Activated T-helper 1 cell treated with Interleukin-2 at 50 U/mL for 16 hours (primary cell): ENCODE measurements around the gene ABHD1.
"Not testable (repeated sequence)": the region's sequence is repeated elsewhere in the genome, so short reads cannot be mapped to it uniquely, and the experiment has no call there.

Experiments
- DNase-seq: peaks from one replicate; pipeline ENCODE4 v3.0.0-alpha.2; 2020; ENCODE audit warnings: low read depth

Gene ABHD1

DNA sequence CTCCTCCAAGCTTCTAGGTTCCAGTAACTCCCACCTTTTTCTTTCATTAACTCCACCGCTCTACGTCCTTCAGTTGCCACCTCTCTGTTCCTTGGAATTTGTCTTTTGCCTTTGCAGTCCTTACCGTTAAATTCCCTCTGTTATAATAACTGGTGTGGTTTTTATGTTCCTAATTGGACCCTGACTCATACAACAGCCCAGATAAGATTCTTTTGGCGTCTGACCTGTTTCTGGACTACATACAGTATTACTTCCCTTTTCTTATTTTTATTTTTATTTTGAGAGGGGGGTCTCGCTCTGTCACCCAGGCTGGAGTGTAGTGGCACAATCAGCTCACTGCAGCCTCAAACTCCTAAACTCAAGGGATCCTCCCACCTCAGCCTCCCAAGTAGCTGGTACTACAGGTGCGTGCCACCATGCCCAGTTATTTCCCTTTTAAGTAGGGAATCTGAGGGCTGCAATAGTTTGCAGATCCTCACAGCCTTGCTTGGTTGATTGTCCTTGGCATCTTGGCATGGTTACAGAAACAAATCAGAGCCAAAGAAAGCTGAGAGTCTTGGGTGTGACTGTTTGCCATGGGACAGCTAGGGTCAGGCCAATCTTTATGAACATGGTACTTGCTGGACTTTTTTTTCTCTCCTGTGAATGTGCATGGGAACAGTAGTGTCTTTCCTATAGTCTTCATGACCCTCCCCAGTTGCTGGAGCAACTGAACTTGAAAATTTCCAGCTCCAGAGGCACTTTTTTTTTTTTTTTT is 47.1 kb downstream of the ABHD1 start:
- DNase-seq: no peak

DNA sequence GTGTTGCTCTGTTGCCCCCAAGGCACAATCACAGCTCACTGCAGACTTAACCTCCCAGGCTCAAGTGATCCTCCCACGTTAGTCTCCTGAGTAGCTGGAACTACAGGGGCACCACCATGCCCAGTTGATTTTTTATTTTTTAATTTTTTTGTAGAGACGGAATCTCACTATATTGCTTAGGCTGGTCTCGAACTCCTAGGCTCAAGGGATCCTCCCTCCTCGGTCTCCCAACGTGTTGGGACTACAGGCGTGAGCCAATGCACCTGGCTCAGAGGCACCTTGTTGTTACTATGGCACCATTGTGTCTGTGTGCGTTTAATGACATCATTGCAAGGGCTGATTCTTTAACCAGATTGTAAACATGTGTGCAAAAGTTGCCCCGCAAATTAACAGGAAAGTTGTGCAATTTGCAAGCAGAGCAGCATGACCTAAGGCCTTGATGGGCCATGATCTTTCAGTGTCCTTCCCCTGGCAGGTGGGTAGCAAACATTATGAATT is 47.8 kb downstream of the ABHD1 start:
- DNase-seq: no peak

DNA sequence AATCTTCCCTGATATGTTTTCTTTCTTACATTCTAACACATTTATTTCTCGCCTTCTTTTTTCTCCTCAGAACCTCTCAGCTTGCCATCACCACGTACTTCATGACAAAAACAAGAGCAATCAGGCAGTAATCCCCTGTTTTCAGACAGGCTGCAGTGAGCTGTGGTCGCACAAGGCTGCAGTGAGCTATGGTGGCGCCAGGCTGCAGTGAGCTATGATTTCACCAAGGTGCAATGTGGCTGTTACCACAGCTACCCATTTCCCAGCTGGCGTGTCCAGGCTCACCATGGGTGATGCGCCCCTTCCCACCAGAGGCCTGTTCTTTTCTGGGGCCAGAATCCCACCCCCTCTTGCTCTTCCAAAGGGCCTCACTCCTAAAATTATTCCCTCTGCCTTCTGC is 51.0 kb downstream of the ABHD1 start:
- no peak for DNase-seq

DNA sequence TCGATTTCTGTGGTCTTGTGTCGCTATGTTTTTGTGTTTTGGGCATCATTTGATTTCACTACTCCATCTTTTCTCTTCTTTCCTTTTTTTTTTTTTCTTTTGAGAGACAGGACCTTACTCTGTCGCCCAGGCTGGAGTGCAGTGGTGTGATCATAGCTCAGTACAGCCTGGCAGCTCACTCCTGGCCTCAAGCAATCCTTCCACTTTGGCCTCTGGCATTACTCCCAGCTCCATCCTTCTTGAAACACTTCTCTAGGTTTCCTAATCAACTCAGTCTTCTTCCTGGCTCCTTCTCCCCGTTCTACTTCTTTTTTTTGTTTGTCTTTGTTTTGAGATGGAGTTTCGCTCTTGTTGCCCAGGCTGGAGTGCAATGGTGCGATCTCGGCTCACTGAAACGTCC is 51.7 kb downstream of the ABHD1 start:
- DNase-seq: no peak

DNA sequence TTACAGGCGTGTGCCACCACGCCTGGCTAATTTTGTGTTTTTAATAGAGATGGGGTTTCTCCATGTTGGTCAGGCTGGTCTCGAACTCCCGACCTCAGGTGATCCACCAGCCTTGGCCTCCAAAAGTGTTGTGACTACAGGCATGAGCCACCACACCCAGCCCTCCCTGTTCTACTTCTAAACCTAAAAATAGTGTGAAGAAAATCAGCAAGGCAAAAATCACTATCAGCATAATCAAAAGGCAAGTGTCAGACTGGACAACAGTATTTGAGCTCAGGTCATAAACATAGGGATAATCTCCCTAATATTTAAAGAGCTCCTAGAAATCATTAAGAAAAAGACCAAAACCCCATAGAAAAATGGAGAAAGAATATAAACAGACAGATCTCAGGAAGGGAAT is 52.2 kb downstream of the ABHD1 start:
- DNase-seq: not testable (repeated sequence)

DNA sequence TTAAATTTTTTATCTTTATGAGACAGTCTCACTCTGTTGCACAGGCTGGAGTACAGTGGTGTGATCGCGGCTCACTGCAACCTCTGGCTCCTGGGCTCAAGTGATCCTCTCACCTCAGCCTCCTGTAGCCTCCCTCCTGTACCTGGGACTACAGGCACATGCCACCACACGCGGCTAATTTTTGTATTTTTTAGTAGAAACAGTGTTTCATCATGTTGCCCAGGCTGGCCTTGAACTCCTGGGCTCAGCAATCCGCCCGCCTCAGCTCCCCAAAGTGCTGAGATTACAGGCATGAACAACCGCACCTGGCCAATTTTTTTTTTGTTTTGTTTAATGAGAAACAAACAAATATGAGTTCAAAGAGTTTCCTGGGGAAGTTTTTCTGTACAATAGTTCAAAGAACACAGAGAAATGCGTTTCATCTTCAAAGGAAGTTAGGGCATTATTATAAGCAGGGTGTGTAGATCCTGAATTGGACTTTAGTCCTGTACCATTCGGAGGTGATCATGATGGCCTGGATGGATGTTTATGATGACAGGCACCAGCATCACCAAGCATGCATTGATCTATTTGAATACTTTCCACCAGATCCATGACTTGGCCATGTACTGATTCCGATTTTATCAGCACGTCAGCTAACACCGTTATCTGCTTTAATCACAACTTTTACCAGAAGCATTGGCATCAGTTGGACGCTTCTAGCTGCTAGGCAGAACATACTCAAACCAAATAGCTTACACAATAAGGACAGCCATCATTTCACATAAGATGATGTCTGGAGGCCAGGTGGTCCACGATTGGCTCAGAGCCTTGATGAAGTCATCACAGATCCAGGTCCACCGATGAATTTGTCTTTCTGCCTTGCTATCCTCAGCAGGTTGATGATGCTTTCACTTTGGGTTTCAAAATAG is 54.1 kb downstream of the ABHD1 start:
- DNase-seq: no peak

DNA sequence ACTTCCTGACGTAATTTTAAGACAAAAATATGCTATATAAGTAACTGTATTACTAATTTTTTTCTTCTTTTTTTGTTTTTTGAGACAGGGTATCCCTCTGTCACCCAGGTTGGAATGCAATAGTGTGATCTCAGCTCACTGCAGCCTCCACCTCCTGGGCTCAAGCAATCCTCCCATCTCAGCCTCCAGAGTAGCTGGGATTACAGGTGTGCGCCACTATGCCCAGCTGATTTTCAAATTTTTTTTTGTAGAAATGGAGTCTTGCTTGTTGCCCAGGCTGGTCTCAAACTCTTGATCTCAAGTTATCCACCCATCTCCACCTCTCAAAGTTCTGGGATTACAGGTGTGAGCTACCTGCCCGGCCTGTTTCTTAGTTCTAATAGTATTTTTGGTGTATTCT is 54.9 kb downstream of the ABHD1 start:
- DNase-seq: no peak

DNA sequence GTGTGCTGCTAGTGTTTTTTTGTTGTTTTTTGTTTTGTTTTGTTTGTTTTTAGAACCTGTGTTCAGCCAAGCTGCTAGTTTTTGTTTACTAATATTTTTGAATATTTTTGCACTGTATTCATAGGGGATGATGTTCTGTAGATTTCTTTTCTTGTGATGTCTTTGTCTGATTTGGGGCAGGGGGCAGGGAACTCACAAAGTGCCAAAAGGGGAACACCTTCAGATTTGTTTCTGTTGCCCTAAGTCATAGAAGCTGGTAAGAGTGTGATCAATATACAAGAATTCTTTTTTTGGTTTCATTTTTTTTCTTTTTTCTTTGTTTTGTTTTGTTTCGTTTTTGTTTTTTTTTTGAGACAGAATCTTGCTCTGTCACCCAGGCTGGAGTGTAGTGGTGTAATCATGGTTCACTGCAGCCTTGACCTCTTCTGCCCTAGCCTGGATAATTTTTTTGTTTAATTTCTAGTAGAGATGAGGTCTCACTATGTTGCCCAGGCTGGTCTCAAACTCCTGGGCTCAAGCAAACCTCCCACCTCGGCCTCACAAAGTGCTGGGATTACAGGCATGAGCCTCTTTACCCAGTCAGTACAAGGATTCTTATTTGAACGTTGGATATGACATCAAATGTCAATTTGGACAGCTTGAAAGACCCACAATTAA is 55.9 kb downstream of the ABHD1 start:
- DNase-seq: no peak
